ENCODE results near the gene SLK. TPM values are rescaled to one million over a fixed set of nuclear protein-coding genes. Genes with fewer than 3 reads are reported as not detected.

SLK gene
- total and polyA plus RNA-seq, 10 donors, result 5.6 to 47.4 (median 32.8) TPM

- WGBS, 5 donors, result 80 to 91% (median 87%) methylated on average over 2 of the region's 2 CpGs
- intact Hi-C loops (cut with DNase I; ENCODE audit: low total_unique reads), result no loop called here
Measured at GRCh38 chr10:104014176-104014575, 47.2 kb downstream of the SLK start.

GRCh38 chr10:104016661-104017060, 49.7 kb downstream of the SLK start:
- TF ChIP-seq POLR2A (IDR thresholded peaks at IDR 0.05) (no peak), CTCF (IDR thresholded peaks at IDR 0.05 in 8 of 11, conservative IDR thresholded peaks at IDR 0.05 in 3 of 11) (no peak), POLR2AphosphoS5 (IDR thresholded peaks at IDR 0.05) (no peak)
- 80 to 88% (median 86%) methylated on average over 1 of the region's 1 CpG for WGBS, 5 donors
- DNase-seq, result no peak
- Histone ChIP-seq H3K36me3 (peaks cover 8 to 93% (median 41%) of the 10 kb centered on the region in 6 donors), H3K4me1 (peaks cover 0 to under 1% (median 0%) of the 10 kb centered on the region in 6 donors), H3K27me3 (replicated peaks in 1 of 7) (no peaks in the 10 kb centered on the region), H3K9me3 (no peaks in the 10 kb centered on the region), H3K27ac (no peak overlapping the region), H3K4me3 (no peak overlapping the region)
- intact Hi-C loops (cut with DNase I; ENCODE audit: low total_unique reads), result no loop called here

More at GRCh38 chr10:104014176-104014575, 47.2 kb downstream of the SLK start:
- Histone ChIP-seq H3K36me3 (peaks cover 0 to 93% (median 26%) of the 10 kb centered on the region in 6 donors), H3K27me3 (replicated peaks in 1 of 7) (no peaks in the 10 kb centered on the region), H3K27ac (no peak overlapping the region), H3K4me1 (no peaks in the 10 kb centered on the region), H3K9me3 (no peaks in the 10 kb centered on the region), H3K4me3 (no peak overlapping the region)
- no peak for TF ChIP-seq POLR2AphosphoS5 (IDR thresholded peaks at IDR 0.05)
- TF ChIP-seq CTCF (IDR thresholded peaks at IDR 0.05 in 8 of 11, conservative IDR thresholded peaks at IDR 0.05 in 3 of 11), result no peak
- TF ChIP-seq POLR2A (IDR thresholded peaks at IDR 0.05), result no peak
- no peak for DNase-seq

- H3K9me3 ChIP-seq, result no peaks in the 10 kb centered on the region
- no peak overlapping the region for H3K4me3 ChIP-seq
- H3K4me1 ChIP-seq, result peaks cover 0 to 3% (median 0%) of the 10 kb centered on the region in 6 donors
- DNase-seq, result no peak
- intact Hi-C loops (cut with DNase I; ENCODE audit: low total_unique reads), result no loop called here
- TF ChIP-seq POLR2AphosphoS5 (IDR thresholded peaks at IDR 0.05) (no peak), CTCF (IDR thresholded peaks at IDR 0.05 in 8 of 11, conservative IDR thresholded peaks at IDR 0.05 in 3 of 11) (no peak), POLR2A (IDR thresholded peaks at IDR 0.05) (no peak)
- H3K27ac ChIP-seq, result no peak overlapping the region
- H3K36me3 ChIP-seq, result peaks cover 8 to 93% (median 54%) of the 10 kb centered on the region in 6 donors
- H3K27me3 ChIP-seq (replicated peaks in 1 of 7), result no peaks in the 10 kb centered on the region
- 94 to 98% (median 95%) methylated on average over 6 of the region's 6 CpGs for WGBS, 5 donors
Measured at GRCh38 chr10:104018471-104018870, 51.5 kb downstream of the SLK start.

- 89 to 100% (median 95%) methylated on average over 1 of the region's 1 CpG for WGBS, 5 donors
- peaks cover 8 to 100% (median 64%) of the 10 kb centered on the region in 6 donors for H3K36me3 ChIP-seq
- no peaks in the 10 kb centered on the region for H3K27me3 ChIP-seq (replicated peaks in 1 of 7)
- no peak overlapping the region for H3K4me3 ChIP-seq
- no peak for DNase-seq
- peaks cover 0 to 3% (median 0%) of the 10 kb centered on the region in 6 donors for H3K4me1 ChIP-seq
- no peak overlapping the region for H3K27ac ChIP-seq
- H3K9me3 ChIP-seq, result no peaks in the 10 kb centered on the region
- TF ChIP-seq POLR2AphosphoS5 (IDR thresholded peaks at IDR 0.05) (no peak), CTCF (IDR thresholded peaks at IDR 0.05 in 8 of 11, conservative IDR thresholded peaks at IDR 0.05 in 3 of 11) (no peak), POLR2A (IDR thresholded peaks at IDR 0.05) (no peak)
- intact Hi-C loops (cut with DNase I; ENCODE audit: low total_unique reads), result no loop called here
Measured at GRCh38 chr10:104020020-104020419, 53.1 kb downstream of the SLK start.
